OCI-LY7 (cell line): ENCODE results near the gene TSR1.

ENCODE experiments used
- CTCF ChIP-seq: fragments of 200-600 bp; sonication (generic); conservative IDR thresholded peaks from 2 replicates; pipeline ENCODE4 v1.5.1; 2014; ENCODE audit warnings: mild to moderate bottlenecking, antibody characterized with exemption, low read length, moderate library complexity, mixed read lengths
- EZH2phosphoT487 ChIP-seq: fragments of 200-600 bp; sonication (generic); IDR thresholded peaks from 2 replicates; pipeline ENCODE4 v1.6.1; 2018; ENCODE audit warnings: low read depth, borderline replicate concordance, mild to moderate bottlenecking, mixed run types, antibody characterized with exemption, low read length, moderate library complexity, mixed read lengths

GRCh38 chr17:2369039-2369438 is 32.8 kb upstream of the TSR1 start:
- TF ChIP-seq CTCF (no peak), EZH2phosphoT487 (no peak)
